Hepatic stellate cell (primary cell): Measurements from ENCODE around the gene CMSS1.

ENCODE experiments used
- DNase-seq: peaks from one replicate; pipeline ENCODE4 v3.0.0; 2011; ENCODE audit warnings: low spot score

The CMSS1 gene

GRCh38 chr3:100057716-100058575 lies 240.3 kb downstream of the CMSS1 start:
- DNase-seq = no peak

DNA sequence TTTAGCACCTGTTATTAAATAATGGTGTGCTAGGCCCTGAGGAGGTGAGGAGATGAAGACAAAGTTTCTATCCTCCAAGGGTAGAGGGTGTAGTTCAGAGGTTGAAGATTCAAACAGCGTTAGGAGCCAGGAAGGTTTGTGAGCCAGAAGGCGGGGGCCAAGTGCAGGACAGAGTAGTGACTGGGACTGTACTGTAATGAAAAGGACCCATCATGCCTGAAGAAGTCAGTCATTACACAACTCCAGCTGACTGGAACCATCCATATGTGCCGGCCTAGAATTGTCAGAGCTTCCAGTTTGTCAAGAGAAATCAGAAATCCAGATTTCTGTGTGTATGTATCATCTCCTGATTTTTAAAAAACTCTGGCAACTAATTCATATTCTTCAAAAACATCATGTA lies 241.8 kb downstream of the CMSS1 start:
- DNase-seq = no peak

DNA sequence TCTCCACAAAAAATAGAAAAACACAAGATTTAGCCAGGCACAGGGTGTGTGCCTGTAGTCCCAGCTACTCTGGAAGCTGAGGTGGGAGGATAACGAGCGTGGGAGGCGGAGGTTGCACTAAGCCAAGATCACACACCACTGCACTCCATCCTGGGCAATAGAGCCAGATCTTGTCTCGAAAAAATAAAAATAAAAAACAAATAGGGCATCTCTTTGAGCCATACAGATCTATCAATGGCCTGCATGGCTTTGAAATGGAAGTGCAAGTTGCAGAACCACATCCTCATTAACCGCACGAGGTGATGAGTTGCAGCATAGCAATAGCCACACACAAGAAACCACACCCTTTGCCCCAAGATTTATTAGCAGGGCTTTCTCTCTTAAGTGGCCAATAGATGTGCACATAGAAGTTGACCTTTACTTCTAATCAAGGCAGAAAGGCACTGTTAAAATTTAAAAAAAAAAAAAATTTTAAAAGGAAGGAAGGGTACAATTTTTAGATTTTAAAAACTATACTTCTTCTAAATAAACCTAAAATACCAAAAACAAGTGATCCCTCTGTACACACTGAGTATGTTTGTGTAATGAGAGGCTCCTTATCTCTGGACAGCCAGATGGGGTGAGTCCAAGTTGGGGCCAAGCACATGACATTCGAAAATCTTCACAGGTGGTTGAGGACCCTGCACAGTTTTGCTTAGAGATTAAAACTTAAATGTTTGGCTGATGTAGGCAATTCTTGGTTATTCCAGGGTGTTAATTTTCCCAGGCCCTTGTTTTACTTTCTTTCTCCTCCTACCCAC lies 243.2 kb downstream of the CMSS1 start:
- DNase-seq = no peak

DNA sequence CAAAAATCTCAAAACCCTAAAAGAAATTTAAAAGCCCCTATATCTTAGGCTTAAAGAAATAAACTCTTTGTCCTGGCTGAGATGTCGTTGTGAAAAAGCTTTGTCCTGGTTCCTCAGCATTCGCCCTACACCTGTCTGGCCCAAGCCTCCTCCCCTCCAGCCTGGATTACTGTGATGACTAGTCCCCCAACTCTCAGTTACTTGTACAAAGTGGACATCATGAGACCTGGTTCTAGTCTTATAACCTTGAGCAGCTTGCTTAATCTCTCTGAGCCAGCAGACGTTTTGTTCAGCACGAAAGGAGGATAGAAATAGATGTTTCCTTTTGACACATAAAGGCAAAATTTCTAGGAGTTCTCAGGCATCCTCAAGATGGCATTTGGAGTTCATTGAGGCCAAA lies 245.0 kb downstream of the CMSS1 start:
- DNase-seq = no peak

DNA sequence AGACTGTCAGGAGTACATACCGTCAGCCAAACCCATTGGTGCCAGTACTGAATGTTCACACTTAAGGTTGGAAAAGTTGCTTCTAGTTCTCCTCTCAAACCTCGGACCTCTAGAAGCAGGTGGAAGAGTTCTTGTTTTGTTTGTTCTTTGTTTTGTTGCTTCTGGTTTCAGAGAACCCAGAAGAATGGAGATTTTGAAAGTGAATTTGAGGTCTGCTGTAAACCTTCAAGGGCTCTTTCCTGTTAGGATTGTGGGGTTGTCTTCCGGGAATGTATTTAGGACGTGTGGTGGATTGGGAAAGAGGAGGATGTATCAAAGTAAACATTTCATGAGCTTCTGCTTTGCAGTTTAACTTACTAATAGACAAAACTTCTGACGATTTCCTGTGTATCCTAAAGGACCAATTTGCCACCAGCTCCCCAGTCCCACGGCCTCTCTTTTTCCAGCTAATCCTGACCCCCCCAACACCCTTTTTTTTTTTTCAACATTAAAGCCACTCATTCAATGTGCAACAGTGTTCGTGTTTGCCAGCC lies 246.3 kb downstream of the CMSS1 start:
- DNase-seq = no peak

GRCh38 chr3:100067589-100067988 lies 249.9 kb downstream of the CMSS1 start:
- no peak for DNase-seq

GRCh38 chr3:100068826-100069225 lies 251.2 kb downstream of the CMSS1 start:
- DNase-seq = peak; percentile 47

GRCh38 chr3:100069472-100069871 lies 251.8 kb downstream of the CMSS1 start:
- DNase-seq = no peak

DNA sequence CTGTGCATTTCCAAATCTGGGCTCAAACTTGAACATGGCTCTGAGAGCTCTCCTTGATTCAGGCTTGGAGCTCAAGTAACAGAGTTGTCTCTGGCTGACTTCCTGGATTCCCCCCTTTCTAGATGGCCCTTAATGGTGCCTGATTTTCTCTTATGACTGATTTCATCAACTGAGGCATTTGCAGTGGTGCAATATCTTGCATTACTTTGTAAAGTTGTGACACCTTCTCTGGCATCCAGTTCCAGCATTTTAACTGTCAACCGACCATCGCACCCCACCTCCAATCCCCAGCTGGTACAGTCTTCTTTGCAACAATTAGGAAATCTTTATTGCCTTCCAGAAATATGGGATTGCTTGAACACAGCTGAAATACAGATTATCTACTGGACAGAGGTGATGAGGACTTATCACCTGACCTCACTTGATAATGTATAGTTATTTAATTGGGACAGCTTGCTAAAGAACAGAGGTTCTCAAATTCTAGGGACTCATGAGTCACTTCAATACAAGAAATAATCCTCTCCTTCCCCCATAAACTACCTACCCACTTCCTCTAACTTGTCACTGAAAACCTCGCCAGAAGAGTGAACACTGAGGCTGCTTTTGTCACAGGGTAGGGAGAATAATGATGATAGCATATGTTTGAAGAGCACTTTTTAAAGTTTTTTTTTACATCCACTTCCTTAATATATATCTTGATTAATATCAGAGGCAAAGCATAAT lies 254.8 kb downstream of the CMSS1 start:
- no peak for DNase-seq

DNA sequence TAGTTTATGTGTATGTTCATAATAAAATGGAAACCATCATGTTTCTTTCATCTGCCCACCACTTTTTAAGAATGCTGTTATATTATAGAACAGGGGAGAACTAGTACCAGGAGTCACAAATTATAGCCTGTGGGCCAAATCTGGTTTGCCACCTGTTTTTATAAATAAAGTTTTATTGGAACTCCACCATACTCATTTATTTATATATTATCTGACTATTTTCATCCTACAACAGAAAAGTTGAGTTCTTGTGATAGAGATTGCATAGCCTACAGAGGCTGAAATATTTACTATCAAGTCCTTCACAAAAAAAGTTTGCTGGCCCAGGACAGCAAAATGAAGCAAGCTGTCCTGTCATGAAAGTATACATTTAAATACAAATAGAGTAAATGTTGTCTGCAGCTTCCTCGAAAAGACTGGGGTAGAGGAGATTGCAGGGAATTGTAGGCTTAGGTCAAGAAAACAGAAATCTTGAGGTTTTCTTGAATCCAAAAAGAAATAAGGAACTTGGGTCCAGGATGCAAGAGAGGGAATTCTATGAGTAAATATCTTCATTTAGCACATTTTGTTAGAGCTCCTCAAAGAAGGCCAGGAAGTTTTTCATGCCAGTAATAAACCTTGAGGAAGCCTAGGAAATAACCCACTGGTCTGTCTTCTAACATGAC lies 255.5 kb downstream of the CMSS1 start:
- DNase-seq = no peak

DNA sequence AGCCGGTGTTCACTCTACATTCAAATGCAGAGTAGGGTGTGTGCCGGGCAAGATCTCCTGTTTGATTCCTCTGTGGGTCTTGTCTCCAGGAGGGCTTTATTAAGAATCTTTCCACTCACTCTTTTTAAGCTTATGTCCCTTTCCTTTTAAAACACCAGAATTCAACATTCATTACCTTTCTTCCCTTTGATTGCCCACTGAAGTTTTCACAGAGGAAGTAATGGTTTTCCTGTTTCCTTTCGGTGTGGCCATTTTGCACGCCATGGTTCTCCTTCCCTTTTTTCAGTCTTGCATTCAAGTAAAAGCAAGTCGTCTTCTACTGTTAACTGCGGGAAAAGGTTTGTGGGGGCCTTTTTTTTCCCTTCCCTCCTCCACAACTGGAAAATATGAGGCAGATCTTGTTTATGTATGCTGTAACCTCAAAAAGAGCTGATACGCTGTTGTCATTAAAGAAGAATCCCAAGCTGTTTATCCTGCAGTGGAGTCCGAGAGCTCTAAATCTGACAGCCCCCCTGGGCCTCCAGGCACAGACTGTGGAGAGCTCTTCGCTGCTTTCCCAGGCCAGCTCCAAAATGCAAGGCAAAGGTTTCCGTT lies 256.1 kb downstream of the CMSS1 start:
- DNase-seq = peak; percentile 61

DNA sequence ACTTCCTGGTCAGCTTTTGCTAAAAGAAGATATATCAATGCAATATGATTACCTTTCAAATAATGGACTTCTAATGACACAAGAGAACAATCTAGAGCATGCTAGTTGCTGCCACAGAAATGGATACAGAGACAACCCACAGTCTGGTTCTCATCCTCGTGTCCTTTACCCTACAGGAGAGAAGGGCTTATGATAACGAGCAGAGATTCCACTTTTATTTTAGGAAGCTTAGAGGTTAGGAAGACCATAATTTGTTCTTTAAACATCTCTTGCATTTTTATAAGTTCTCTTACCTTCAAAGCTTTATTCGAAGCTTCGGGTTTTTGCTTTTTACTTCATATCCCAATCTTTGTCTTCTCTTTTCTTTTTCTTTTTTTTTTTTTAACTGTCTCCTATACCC lies 257.5 kb downstream of the CMSS1 start:
- no peak for DNase-seq

- DNase-seq = no peak
Measured at GRCh38 chr3:100075851-100076730, 258.4 kb downstream of the CMSS1 start.

DNA sequence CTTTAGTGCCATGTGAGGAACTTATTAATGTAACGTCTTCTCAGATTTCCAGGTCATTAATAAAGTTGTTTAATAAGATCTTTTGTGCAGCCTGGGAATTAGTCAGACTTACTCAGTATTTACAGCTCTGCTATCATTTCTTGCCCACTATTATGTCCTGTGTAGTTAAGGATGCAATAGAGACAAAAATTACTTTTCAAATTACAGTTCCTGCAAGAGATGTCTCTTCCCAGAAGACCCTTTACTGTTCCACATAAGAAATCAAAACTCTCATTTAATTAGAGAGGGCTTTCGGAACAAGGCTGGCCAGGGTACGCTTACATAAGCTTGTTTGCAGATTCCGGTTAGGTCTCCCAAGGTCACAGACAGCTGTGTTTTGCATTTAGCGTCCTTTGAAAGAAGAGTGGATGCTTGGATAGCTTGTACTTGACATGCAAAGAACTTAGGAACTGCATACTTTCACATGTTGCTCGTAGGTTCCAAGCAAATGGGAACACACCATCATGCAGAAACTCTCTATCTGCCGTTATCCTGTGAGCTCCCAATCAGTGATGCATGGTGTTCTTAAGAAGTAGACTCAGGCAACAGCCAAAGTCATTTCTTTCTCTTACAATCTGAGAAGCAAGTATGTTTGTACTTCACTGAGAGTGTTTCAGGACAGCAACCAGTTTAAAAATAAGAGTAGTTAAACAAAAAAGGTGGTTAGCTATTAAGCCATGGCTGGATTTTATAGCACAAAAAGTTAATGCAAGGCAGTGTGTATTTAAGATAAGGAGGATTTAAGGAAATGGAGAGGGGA lies 259.3 kb downstream of the CMSS1 start:
- DNase-seq = no peak

GRCh38 chr3:100079328-100079727 lies 261.7 kb downstream of the CMSS1 start:
- DNase-seq = no peak

DNA sequence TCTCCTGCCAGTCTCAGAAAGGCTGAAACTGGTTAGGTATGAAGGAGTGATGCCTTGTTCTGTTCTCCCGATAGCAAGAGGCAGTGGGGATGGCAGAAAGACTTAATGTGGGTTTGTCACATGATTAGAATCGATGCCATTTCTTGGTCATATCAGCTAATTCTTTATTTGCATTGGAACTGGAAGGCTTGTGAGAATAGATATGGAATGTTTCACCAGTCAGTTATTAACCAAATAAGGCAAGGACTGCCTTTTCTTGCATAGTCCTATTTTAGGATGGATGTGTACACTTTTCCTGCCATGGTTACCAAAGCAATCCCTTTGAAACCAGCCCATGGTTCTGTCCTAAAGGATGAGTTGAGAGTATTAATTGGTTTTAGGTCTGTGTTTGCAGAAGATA lies 262.9 kb downstream of the CMSS1 start:
- no peak for DNase-seq

DNA sequence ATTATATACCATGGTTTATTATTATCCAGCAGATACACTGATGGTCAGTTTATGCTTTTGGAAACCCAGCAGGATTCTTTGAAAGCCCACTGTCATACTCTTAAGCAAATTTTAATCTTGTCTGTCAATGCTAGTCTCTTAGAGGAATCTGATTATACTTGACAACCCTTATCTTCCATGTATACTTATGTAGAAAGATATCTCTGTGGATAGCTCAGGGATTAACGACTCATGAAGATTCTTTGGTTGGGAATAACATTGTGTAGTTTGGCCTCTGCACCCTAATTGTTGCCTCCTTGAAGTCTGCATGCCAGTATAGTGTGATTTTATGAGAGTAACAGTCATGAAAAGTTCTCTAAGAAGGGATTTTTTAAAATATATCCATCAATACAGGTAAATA lies 263.6 kb downstream of the CMSS1 start:
- no peak for DNase-seq

DNA sequence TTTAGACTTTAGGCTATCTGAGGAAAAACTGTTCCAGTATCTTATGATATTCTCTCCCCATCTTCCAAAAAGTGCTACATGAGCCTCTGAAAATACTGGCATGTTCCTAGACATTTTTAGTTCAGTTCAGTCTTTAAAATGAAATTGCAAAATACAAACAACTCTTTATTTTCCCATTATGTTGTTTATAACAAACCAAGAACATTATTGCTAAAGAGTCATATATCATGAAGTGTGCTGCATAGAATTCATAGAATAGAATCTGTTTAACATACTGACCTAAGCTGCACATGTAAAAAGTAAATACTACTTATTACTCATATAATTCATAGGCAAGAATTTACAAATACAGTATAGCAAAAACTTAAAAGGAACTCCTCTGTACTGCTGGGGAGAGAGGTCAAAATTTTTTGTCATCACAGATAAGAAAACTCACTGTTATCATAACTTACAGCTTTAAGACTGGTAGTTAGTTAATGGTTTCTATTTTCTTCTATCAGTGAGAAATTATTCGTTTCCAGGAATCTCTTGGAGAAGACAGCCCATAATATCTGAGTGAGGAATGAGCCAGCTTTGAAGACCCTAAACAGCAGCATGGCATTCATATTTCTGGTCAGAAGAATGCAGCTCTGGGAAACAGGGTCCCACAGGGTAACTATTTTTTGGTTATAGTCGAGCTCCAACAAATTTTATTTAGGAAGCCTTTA lies 264.5 kb downstream of the CMSS1 start:
- no peak for DNase-seq

DNA sequence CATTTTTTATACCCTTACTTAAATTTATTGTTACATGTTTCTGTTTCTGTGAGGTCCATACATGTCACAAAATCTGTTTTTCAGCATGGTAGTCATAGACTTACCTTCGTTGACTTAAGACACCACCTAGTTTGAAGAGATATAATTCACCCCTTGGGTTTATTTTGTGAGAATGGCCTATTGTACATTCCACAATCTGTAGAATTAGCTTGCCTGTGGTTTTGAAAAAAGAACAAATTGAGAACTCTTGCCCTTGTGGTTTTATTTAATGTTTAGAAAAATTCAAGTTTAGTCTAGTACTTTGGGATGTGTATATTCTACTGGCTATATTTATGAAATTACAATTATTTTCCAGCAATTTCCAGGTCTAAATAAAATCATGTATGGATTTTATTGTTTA lies 265.1 kb downstream of the CMSS1 start:
- no peak for DNase-seq
